ENCODE data around the gene GP9.
A peak's percentile ranks its signal among the peaks of the same experiment; 100 is the strongest.
"Not testable (repeated sequence)": the region's sequence is repeated elsewhere in the genome, so short reads cannot be mapped to it uniquely, and the experiment has no call there.

Gene GP9

DNA sequence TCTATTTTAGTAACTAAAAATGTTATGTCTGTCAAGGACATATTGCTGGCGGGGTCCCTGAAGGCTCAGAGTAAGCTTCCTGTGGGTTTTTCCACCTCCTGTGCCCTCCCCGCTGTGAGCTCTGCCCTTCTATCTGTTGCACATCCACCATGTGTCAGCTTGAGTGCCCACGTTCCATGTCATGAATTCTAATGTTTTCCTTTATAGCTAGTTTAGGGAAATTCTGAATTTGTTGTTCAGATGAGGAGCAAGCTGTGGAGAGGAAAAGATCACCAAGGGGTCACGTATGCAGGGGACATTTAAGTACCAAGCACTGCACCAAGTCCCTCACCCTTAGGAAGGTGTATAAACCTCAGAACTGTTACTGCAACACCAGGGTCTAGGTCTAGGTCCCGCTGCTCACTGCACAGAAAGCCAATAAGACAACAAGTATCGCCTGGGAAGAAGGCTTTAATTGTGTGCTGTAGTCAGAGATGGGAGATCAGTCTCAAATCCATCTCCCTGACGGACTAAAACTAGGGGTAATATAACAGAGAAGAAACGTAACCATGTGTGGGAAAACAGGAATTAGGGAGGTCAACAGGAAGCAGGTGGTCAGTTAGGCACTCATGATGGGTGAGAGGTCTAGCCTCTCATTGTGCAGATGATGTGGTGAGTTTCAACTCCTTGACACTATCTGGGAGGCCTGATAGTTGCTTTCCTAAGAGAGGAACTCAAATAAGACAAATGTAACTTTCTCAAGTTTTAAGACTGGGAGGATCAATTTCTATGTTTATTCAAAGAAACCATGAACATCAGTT lies 9.7 kb downstream of the GP9 start:
- no peak for DNase-seq (ENCODE audit: low spot score)
- no peak for FAIRE-seq

DNA sequence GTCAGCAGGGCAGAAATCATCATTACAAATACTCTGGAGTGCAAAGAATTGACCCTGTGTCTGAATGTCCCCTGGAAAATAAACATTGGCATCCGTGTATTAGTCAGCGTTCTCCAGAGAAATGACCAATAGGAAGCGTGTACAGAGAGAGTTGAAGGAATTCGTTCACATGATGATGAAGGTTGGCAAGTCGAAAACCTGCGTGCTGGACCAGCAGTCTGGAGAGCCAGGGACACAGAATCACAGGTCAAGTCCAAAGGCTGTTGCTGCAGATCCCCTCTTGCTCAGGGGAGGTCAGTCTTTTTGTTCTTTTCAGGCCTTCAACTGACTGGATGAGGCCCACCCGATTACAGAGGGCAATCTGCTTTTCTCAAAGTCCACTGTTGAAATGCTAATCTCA lies 16.6 kb downstream of the GP9 start:
- FAIRE-seq (no peak), DNase-seq (ENCODE audit: low spot score) (no peak)

DNA sequence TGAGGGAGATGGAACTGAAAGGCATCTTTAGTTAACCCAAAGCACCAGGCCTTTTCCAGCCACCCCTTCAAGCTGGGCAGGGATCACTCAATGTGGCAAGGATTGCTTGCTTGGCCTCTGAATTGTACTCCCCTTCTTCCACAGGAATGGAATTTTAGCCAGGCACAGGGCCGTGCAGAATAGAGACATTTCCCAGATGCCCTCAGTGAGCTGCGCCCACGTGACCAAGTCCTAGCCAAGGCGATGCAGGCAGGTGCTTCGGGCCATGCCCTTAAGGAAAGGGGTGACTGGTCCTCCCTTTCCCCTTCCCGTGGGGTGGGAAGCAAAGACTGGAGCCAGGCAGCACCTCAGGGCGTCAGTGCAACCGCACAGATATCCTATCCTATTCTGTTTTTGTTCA lies 17.9 kb downstream of the GP9 start:
- DNase-seq (ENCODE audit: low spot score) (no peak), FAIRE-seq (no peak)

DNA sequence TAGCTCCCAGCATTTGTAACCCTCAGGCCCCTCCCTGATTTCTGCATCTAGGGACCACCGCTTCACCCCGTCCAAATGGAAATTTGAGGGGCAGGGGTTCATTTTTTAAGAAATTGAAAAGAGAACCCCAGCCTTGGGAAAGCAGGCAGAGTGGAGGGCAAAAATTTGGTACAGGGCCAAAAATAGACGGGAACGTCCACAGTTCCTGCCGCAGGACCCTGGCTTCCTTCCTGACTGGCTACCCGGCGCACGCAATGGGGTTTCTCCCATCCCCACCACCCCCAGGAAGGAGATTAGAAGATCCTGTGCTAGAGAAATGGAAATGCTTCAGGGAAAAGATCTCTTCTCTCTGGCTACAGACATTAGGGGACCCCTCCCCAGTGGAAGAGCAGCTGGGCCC lies 20.9 kb downstream of the GP9 start:
- FAIRE-seq (no peak), DNase-seq (ENCODE audit: low spot score) (no peak)

DNA sequence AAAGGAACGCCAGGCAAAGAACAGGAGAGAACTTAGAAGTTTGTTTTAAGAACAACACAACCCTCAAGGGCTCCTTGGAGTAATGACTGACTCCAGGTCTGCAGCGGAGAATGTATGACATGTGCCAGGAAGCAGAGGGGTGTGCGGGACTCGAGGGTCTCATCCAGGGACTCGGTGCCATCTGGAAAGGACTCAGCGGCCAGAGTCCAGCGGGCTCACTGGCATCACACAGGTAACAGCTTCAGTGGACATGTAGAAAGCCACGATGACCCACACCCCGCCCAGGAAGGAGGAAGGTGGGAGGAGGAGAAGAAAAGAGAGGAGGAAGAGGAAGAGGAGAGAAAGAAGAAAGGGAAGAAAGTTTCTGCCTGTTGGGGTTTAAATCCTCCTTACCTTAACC lies 21.4 kb downstream of the GP9 start:
- DNase-seq (ENCODE audit: low spot score) = no peak
- no peak for FAIRE-seq

DNA sequence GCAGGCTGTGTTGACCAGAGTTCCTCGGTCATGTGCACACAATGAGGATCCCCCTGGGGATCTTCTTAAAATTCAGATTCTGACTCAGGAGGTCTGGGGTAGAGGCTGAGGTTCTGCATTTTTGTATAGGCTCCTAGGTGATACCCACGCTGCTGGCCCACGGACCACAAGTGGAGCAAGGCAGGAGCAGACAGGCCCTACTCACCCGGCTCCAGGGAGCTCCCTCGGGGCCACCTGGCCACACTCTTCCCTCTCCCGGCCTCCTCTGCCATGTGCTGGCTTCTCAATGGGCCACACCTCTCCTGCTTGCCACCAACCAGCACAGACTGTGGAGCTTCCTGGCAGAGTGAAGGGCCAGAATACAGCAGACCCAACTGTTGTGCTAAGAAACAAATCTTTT lies 23.9 kb downstream of the GP9 start:
- DNase-seq (ENCODE audit: low spot score) (no peak), FAIRE-seq (no peak)

DNA sequence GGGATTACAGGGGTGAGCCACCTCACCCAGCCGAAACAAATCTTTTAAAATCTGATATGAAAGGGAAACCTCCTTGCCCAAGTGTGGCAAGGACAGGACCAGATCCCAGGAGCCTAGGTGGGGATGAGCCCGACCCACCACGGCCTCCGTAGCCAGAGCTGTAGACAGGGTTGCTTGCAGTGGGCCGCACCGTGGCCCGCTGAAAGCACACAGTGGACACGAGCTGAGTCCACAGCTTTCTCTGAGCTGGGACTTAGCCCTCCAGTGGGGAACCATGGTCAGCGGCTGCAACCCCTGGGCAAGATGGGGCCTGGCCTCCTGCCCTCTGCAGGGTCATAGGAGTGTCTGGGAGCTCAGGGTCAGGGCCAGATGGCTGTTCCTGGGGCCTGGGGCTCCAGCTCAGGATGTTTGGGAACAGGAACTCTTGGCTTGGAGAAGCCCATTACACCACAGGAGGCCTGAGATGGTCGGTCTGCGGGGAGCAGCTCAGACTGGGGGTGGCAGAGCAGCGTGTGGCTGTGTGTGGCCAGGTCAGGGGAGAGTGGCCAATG lies 24.7 kb downstream of the GP9 start:
- FAIRE-seq (no peak), DNase-seq (ENCODE audit: low spot score) (no peak)

DNA sequence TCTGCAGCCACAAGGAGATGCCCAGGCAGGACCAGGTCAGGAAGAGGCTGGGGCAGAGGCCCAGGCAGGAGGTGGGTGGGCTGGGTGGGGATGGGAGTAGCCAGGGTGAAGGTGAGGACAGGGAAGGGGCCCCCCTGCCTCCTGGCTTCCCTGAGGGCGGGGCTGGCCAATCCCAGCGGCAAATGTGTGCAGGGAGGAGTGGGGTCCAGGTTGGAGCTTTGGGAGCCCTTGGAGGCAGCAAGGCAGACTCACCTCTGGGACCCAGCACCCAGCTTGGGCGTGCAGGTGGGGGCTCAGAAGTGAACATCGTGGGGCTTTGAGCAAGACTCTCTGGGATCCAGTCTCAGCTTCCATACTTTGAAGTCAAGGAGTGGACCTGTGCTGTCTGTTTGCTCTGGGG lies 25.2 kb downstream of the GP9 start:
- DNase-seq (ENCODE audit: low spot score) = no peak
- FAIRE-seq = no peak

DNA sequence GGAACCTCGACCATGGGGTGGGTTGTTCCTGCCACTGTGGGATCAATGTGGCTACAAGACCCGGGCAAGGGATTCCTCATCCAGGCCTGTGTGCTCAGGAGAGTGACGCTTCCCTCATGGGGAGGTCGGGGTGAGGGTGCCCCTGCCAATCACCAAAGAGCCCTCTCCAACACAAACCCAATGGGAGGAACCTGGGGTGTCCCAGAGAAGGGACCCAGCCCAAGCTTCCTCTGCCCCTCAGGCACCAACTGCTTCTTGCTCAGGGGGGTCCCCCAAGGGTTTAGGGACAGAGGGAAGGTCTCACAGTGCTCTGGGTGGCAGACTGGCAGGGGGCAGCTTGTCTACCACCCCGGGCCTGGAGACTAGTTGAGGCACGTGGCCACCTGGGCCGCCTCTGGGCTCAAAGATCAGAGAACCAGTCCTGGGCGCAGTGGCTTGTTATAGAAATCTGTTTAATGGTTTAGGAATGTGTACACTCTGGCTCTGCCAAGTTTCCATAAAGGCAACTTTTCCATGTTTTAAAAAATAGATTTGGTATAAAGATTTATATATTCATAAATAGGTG lies 26.6 kb downstream of the GP9 start:
- no peak for DNase-seq (ENCODE audit: low spot score)
- no peak for FAIRE-seq

DNA sequence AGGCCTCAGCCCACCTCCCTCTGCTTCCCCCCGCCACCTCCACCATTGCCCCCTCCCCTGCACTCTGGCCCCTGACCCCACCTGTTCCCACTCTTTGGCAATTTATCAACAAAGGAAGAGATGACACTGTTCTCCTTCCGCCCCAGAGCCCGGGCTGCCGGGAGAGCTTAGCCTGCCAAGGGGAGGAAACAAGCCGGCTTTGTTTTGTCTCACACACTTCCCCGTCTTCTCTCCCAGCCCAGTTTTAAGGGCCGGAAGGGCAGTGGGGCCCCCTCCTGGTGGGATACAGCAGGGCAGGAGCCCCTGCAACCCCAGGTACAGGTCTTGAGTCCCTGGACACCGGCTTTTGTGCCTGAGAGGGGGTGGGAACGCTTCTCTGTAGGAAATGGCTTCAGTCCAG lies 27.3 kb downstream of the GP9 start:
- DNase-seq (ENCODE audit: low spot score); FAIRE-seq: not testable (repeated sequence)

DNA sequence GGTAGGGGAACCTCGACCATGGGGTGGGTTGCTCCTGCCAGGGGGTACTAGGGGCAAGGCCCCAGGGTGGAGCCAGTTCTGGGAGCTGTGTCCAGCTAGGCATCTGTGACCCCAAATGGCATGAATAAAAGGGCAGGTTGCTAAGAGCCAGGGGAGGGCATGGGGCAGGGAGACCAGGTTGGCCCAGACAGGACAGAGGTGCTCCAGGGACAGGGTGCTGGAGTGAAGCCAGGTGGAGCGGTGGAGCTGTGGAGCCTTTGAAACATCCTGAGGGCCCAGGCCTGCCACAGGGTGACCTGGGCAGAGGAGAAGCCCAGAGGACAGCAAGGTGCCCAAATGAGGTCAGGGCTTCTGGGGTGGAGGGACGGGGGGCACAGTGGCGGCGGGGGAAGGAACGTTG lies 27.7 kb downstream of the GP9 start:
- DNase-seq (ENCODE audit: low spot score) = not testable (repeated sequence)
- FAIRE-seq = peak; percentile 48

DNA sequence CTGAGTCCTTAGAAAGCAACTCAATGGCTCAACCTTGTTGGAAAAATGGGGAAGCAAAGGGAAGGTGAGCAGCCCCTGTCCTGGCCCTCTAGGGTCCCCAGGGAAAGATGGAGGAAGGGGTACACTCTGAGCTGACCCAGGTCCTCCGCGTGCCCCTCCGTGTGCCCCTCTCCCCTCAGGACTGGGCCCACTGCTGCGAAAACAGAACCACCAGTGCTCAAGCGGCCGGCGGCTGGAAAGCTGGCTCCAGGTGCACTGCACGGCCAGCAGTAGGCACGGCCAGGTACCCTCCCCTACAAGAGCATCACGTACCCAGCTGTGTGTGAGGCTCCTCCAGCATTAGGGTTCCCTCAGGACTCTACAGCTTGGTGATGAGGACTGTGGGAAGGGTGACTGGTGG lies 34.7 kb downstream of the GP9 start:
- no peak for DNase-seq (ENCODE audit: low spot score)
- FAIRE-seq = no peak

DNA sequence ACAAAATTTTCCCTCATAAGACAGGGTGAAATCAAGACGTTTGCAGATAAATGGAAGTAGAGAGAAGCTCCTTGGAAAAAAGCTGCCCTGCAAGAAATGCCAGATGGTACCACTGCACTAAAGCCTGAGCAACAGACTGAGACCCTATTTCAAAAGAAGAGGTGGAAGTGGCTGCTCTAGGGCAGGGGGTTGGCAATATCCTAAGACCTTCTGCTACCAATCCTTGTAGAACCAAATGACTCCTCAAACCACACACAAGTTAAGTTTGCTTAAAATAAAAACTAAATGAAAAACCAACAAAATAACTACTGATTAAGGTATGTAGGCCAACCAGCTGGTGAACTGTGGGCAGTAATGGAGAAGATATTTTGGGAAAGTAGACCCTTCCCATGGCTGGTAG lies 39.7 kb downstream of the GP9 start:
- FAIRE-seq (no peak), DNase-seq (ENCODE audit: low spot score) (no peak)

DNA sequence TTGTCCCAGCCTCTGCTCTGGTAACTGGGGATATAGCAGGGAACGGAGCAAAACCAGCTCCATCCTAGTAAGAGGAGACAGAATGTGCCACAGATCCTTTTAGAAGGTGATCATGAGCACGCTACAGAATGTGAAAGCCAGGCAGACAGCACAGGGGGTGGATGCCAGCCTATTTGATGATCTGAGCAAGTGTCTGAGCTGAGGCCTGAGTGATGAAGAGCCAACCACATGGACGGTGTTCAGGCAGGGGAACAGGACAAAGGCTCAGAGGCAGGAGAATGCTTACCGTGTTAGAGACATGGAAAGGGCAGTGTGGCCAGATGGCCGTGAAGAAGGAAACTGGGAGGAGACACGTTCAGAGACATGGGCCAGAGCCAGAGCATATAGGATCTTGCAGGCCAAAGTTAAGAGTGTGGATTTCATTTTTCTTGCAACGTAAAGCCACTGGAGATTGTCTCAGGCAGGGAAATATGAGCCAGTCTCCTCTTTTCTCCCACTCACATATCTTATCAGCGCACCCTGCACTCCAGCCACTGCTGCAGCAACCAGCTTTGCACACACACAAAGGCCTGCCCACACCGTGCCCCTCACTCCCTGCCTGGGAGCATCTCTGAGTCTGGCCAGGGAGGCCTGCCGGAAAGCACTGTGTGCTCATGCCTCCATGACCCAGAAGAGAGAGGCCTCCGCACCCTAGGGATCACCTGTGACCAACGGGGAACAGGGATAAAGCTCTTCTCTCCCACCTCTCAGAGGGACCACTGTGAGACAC lies 41.0 kb downstream of the GP9 start:
- no peak for FAIRE-seq
- DNase-seq (ENCODE audit: low spot score) = no peak

DNA sequence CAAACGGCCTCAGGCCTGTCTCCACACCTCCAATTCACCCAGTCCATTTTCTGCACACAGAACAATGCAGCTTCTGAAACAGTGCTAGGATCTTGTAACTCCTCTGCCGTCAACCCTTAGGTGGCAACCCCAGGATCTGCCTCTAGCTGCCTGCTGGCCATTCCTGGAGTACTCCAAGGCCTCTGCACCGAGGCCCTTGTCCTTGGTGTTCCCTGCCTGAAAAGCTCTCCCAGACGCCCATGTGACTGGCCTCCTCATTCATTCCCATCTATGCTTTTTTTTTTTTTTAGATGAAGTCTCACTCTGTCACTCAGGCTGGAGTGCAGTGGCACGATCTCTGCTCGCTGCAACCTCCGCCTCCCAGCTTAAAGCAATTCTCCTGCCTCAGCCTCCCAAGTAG lies 42.7 kb downstream of the GP9 start:
- DNase-seq (ENCODE audit: low spot score) (no peak), FAIRE-seq (no peak)

DNA sequence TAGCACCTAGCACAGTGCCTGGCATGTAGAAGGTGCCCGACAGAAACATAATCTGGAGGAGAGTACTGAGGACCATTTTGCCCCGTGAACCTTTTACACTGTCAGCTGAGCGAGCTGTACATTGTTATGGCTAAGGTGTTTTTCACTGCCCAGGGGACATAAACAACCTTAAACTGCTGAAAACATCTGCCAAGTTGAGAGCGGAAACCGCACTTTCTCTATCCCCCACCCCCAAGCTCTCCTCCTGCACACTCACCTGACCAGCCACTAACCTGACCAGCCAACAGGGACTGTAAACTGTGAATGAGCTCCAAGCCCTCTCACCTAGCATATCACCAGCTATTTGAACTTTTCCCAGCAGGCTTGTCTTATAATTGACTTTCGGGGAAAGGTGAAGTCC lies 43.5 kb downstream of the GP9 start:
- no peak for FAIRE-seq
- DNase-seq (ENCODE audit: low spot score) = no peak

DNA sequence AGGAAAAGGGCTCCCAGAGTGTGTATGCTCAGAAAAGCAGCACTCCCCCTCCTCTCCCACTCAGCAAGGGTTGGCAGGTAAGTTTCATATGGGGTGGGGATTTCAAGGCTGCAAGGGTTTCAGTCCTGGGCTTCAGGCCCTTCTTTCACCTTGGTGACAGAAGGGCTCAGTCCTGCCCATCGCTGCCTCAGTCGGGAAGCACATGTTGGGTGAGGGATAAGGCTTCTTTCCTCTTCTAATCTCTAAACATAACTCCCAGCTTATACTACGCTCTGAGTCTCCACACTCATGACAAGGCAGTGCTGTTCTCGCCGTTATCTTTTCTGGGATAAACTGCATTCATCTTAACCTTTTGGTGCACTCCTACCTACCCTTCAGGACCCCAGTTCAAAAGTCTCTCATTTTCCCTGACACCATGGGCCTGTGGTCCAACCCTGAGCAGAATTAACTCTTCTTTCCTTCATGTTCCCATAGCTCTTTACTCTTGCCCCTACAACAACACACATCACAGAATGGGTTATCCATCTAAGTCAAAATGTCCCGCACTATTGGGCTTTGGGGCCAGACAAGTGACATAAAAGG lies 44.0 kb downstream of the GP9 start:
- no peak for FAIRE-seq
- no peak for DNase-seq (ENCODE audit: low spot score)

DNA sequence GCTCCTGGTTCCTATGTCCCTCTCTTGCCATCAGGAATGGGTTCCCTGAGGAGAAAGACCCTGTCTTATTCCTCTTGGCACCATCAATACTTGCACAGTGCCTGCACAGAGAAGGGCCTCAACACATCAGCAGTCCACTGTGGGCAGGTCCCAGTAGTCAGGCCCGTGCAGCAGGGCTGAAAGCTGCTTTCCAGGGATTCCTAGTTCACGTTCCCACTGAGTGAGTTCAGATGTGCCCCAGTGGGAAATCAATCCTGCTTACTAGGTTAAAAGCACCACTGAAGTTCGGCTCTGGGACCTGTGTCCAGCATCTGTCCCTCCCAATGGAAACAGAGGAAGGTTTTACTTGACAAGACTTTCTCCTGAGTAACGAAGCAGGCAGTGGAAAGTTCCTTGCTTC lies 45.3 kb downstream of the GP9 start:
- DNase-seq (ENCODE audit: low spot score) (no peak), FAIRE-seq (no peak)

DNA sequence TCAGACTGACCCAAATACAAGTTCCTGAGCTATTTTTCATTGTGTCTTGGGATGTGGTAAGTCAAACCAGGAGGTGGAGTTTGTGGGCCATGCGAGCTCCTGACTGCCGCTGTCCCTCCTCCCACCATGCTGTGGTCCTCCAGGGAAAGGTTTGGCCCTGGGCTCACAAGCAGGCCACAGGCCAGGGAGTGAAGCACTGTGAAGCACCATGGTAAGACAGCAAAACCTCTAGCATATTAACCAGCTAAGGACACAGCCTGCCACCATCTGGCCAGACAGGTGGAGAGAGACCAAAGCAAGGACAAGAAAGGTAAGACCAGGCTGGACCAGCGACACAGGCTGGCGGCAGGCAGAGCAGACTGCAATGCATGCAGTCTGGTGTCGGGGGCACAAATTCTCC lies 45.7 kb downstream of the GP9 start:
- no peak for DNase-seq (ENCODE audit: low spot score)
- FAIRE-seq = no peak

DNA sequence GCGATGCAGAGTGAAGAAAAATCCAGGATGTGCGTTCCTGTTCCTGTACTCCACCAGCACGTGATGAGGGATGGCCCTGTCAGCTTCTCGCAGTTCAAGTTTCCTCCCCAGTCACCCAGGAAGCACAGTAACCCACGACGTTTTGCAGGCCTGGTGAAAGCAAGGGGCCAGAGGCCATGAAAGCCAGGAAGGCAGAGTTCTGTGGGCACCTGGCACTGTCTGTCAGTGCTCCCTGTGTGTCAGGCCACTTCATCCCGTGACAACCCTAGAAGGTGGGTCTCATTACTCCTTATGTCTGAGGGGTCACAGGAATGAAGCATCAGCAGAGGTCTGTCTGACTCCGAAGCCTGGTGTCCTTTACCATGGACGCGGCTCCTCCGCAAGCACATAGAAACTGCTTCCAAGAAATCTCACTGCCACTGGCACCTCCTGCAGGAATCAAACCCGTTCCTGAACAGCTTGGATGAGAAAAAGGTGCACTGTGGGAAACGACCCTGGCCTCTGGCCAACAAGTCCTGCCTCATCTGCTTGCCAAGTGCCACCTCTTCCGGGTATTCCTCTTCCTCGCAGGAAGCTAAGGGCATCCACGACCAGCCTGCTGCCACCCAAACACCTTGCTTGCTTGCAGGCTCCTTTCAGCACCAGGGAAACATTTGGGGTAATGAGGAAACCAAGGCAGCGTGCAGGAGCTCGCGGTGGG lies 46.4 kb downstream of the GP9 start:
- FAIRE-seq = no peak
- no peak for DNase-seq (ENCODE audit: low spot score)

DNA sequence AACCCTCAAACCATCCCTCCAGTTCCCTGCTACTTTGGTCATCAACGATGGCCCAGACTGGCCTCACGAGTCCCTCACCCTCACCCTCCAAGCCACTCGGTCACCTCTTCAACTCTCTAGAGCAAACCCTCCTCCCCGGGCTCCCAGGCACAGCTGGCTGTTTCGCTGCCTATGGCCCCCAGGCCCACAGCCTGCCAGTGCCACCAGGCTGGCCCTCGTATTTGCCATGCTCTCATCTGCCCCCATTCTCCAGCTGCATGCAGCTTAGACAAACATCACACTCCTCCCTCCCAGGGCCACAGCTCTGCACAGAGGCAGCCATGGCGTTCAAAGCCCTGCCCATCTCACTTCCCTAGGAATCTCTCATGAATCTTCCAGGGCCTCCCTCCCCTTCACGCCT lies 47.2 kb downstream of the GP9 start:
- no peak for FAIRE-seq

More for the DNA sequence above, 47.2 kb downstream of the GP9 start:
- no peak for DNase-seq (ENCODE audit: low spot score)

All from urothelium cell line (cell line).